ENCODE measurements around the gene CRLF1. TPM values are rescaled to one million over a fixed set of nuclear protein-coding genes. Genes with fewer than 3 reads are reported as not detected.

CRLF1 gene
- total and polyA plus RNA-seq, 12 donors, result 0.68 to 161 (median 5.4) TPM

DNA sequence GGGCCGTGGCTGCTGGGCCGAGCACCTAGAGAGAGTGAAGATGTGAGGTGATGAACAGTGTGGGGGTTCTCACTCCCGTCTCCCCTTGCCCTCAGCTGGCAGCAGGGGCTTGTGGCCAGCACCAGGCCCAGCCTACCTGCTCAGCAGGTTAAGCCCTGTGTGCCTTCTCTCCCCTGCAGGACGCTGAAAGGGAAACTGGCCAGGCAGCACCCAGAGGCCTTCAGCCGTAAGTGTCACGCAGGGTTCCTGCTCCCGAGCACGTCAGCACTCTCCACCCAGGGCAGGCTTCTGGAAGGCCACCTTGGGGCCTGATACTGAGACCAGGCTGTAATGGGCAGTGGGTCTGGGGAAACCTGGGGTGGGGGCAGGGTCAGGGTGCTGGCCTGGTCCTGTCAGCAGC is 39.6 kb downstream of the CRLF1 start:
- H3K27me3 ChIP-seq, result no peaks in the 10 kb centered on the region
- H3K4me3 ChIP-seq, result no peak overlapping the region
- ATAC-seq (no peak), DNase-seq (no peak)
- peaks cover 0 to 15% (median 8%) of the 10 kb centered on the region in 9 donors for H3K4me1 ChIP-seq
- WGBS, 2 donors, result 95 to 97% methylated on average over 8 of the region's 8 CpGs
- TF ChIP-seq, protein P1, sequence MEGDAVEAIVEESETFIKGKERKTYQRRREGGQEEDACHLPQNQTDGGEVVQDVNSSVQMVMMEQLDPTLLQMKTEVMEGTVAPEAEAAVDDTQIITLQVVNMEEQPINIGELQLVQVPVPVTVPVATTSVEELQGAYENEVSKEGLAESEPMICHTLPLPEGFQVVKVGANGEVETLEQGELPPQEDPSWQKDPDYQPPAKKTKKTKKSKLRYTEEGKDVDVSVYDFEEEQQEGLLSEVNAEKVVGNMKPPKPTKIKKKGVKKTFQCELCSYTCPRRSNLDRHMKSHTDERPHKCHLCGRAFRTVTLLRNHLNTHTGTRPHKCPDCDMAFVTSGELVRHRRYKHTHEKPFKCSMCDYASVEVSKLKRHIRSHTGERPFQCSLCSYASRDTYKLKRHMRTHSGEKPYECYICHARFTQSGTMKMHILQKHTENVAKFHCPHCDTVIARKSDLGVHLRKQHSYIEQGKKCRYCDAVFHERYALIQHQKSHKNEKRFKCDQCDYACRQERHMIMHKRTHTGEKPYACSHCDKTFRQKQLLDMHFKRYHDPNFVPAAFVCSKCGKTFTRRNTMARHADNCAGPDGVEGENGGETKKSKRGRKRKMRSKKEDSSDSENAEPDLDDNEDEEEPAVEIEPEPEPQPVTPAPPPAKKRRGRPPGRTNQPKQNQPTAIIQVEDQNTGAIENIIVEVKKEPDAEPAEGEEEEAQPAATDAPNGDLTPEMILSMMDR (IDR thresholded peaks at IDR 0.05), result no peak
- intact Hi-C loops (cut with DNase I), result loop anchor here in 2 of 10 donors (10.0 kb wide), 2 partner anchors 102 to 122 kb away; no protein-coding TSS in a partner anchor
- H3K36me3 ChIP-seq, result peaks cover 0 to 80% (median 47%) of the 10 kb centered on the region in 9 donors
- no peaks in the 10 kb centered on the region for H3K9me3 ChIP-seq
- no peak overlapping the region for H3K27ac ChIP-seq

DNA sequence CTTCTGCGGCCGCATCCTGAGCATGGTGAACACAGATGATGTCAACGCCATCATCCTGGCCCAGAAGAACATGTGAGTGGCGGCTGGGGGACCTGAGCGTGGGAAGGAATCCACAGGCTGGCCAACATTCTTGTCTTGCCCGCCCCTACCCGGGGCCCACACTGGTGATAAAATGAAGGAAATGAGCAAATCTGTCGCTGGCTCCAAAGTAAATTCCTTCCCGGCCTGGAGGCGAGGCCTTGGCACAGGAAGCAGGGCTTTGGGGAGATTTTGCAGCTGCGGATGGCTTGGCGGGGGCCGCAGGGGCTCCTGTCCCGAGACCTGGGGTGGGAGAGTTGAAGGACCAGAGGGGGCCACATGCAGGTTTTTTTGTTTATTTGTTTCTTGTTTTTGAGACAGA is 44.5 kb downstream of the CRLF1 start:
- TF ChIP-seq, protein P1 (IDR thresholded peaks at IDR 0.05), result no peak
- Histone ChIP-seq H3K27me3 (no peaks in the 10 kb centered on the region), H3K4me1 (peaks cover 4 to 44% (median 28%) of the 10 kb centered on the region in 9 donors), H3K4me3 (no peak overlapping the region), H3K36me3 (peaks cover 0 to 63% (median 34%) of the 10 kb centered on the region in 9 donors), H3K27ac (peak overlapping the region in 9 of 10 donors; percentile 42 to 89 (median 79)), H3K9me3 (no peaks in the 10 kb centered on the region)
- ATAC-seq (peak in 7 of 8 donors; percentile 3 to 56 (median 44)), DNase-seq (peak; percentile 40 to 64)
- WGBS, 2 donors, result 41 to 48% methylated on average over 14 of the region's 14 CpGs
- intact Hi-C loops (cut with DNase I), result loop anchor here in 3 of 10 donors (5.0 to 10.0 kb wide), 3 partner anchors 97 to 117 kb away; no protein-coding TSS in a partner anchor

GRCh38 chr19:18559685-18560084 is 46.9 kb downstream of the CRLF1 start:
- Histone ChIP-seq H3K27ac (peak overlapping the region in 2 of 10 donors; percentile 31 to 56), H3K27me3 (no peaks in the 10 kb centered on the region), H3K4me1 (peaks cover 4 to 46% (median 28%) of the 10 kb centered on the region in 9 donors), H3K36me3 (peaks cover 0 to 39% (median 10%) of the 10 kb centered on the region in 9 donors), H3K9me3 (no peaks in the 10 kb centered on the region), H3K4me3 (no peak overlapping the region)
- ATAC-seq (no peak), DNase-seq (no peak)
- intact Hi-C loops (cut with DNase I), result loop anchor here in 5 of 10 donors (5.0 to 10.0 kb wide), 5 partner anchors 37 to 115 kb away; partner anchors contain the start of gene ELL (in 3 of the 5)
- TF ChIP-seq, protein P1 (IDR thresholded peaks at IDR 0.05), result no peak
- 57 to 62% methylated on average over 5 of the region's 5 CpGs for WGBS, 2 donors

GRCh38 chr19:18558604-18559003 is 48.0 kb downstream of the CRLF1 start:
- H3K4me1 ChIP-seq, result peaks cover 4 to 46% (median 28%) of the 10 kb centered on the region in 9 donors
- H3K27me3 ChIP-seq, result no peaks in the 10 kb centered on the region
- peak overlapping the region in 9 of 10 donors; percentile 71 to 94 (median 86) for H3K4me3 ChIP-seq
- peak overlapping the region in 9 of 10 donors; percentile 90 to 98 (median 95) for H3K27ac ChIP-seq
- 64 to 76% methylated on average over 3 of the region's 3 CpGs for WGBS, 2 donors
- DNase-seq, result no peak
- no peak for ATAC-seq
- H3K9me3 ChIP-seq, result no peaks in the 10 kb centered on the region
- intact Hi-C loops (cut with DNase I), result loop anchor here in 3 of 10 donors (5.0 kb wide), 2 partner anchors 36 to 81 kb away; partner anchors contain the start of gene ELL (in 3 of the 3)
- TF ChIP-seq, protein P1 (IDR thresholded peaks at IDR 0.05), result no peak
- peaks cover 0 to 28% (median 4%) of the 10 kb centered on the region in 9 donors for H3K36me3 ChIP-seq
